Panc1 (cell line): Measurements from ENCODE around the gene MSH3. TPM values are rescaled to one million over a fixed set of nuclear protein-coding genes. Genes with fewer than 3 reads are reported as not detected.

Experiments used
- ATAC-seq: fragments of 200-7000 bp; cut with Tn5 transposase; 2 replicates; pipeline ENCODE4 v1.9.1; 2020; ENCODE audit warnings: mild to moderate bottlenecking, moderate library complexity
- BruUV-seq: library from RNA; stranded (reverse); fragments of 400-500 nt; replicated peaks from 2 replicates; lab custom pipeline; 2021; lab: Mats Ljungman, UMichigan
- CTCF ChIA-PET: fragments of 300-600 bp; sonication (Branson Sonifier 250); formaldehyde crosslinking; loops from one replicate; lab custom pipeline; 2022; ENCODE audit warnings: antibody characterized with exemption; lab: Charles Lee
- POLR2A ChIA-PET: fragments of 300-600 bp; sonication (Branson Sonifier 250); formaldehyde crosslinking; loops from one replicate; lab custom pipeline; 2022; ENCODE audit warnings: antibody characterized with exemption; lab: Charles Lee
- DNase-seq: peaks from one replicate; pipeline ENCODE4 v3.0.0-alpha.2; 2010; ENCODE audit warnings: low read depth, low spot score
- H3K27ac ChIP-seq: 2 replicates; pipeline ENCODE4 v1.5.1; 2011; ENCODE audit warnings: mild to moderate bottlenecking, low read length, inconsistent platforms
- H3K27me3 ChIP-seq: fragments of 200-500 bp; sonication (Bioruptor generic); 2 replicates; pipeline ENCODE4 v1.6.0; 2014; ENCODE audit warnings: low read length, inconsistent platforms; ENCODE audit not compliant: control insufficient read depth, insufficient read depth
- H3K36me3 ChIP-seq: fragments of 200-500 bp; sonication (Bioruptor generic); 2 replicates; pipeline ENCODE4 v1.5.1; 2014; ENCODE audit warnings: inconsistent platforms, mild to moderate bottlenecking, low read length, moderate library complexity; ENCODE audit not compliant: control insufficient read depth, insufficient read depth
- H3K4me1 ChIP-seq: 2 replicates; pipeline ENCODE4 v1.5.1; 2011; ENCODE audit warnings: inconsistent platforms, mild to moderate bottlenecking, low read length, moderate library complexity; ENCODE audit not compliant: control insufficient read depth, insufficient read depth
- H3K4me3 ChIP-seq, 2 experiments: 2 replicates each; pipeline ENCODE4 v1.5.1; 2011 to 2012; ENCODE audit warnings: low read depth in 2 of 2, low read length in 2 of 2, mild to moderate bottlenecking in 2 of 2, inconsistent platforms in 1 of 2, moderate library complexity in 1 of 2
- H3K9me3 ChIP-seq: fragments of 200-500 bp; sonication (Bioruptor generic); 2 replicates; pipeline ENCODE4 v1.5.1; 2014; ENCODE audit warnings: low read depth, mild to moderate bottlenecking, inconsistent platforms, low read length, moderate library complexity; ENCODE audit not compliant: control insufficient read depth, insufficient read depth
- POLR2AphosphoS5 ChIP-seq: IDR thresholded peaks from 2 replicates; pipeline ENCODE4 v1.6.1; 2012; ENCODE audit warnings: mild to moderate bottlenecking, low read depth, low read length, moderate library complexity
- REST ChIP-seq, 2 experiments: IDR thresholded peaks; 2 replicates each; pipeline ENCODE4 v1.6.1; 2011 to 2012; ENCODE audit warnings: low read depth in 2 of 2, control low read depth in 1 of 2, low read length in 1 of 2, mild to moderate bottlenecking in 1 of 2, moderate library complexity in 1 of 2; ENCODE audit not compliant: insufficient read depth in 1 of 2
- SIN3A ChIP-seq: IDR thresholded peaks from 2 replicates; pipeline ENCODE4 v1.6.1; 2012; ENCODE audit warnings: low read depth, mild to moderate bottlenecking, low read length, moderate library complexity, borderline replicate concordance; ENCODE audit not compliant: insufficient read depth
- TCF7L2 ChIP-seq: IDR thresholded peaks from 2 replicates; pipeline ENCODE4 v1.6.1; 2011; ENCODE audit warnings: mild to moderate bottlenecking, low read depth, low read length, inconsistent platforms
- in situ Hi-C: cut with HindIII; loops from 2 replicates; pipeline ENCODE4 v1.10.0; 2016; ENCODE audit warnings: low sequenced_read_pairs, low pct_unique_long_range_greater_than_20kb
- intact Hi-C: fragments of 100-400 bp; cut with micrococcal nuclease; formaldehyde crosslinking; loops from one replicate; pipeline ENCODE4 v1.10.0; 2022; ENCODE audit not compliant: unreplicated experiment
- total RNA-seq: library from RNA; stranded (reverse); gene quantifications from one replicate; pipeline ENCODE4 v1.2.1, GENCODE V29; 2021; ENCODE audit not compliant: unreplicated experiment
- TF ChIP-seq, protein P1 (sequence below): fragments of 450-650 bp; IDR thresholded peaks from 2 replicates; pipeline ENCODE4 v1.5.1; 2017; ENCODE audit warnings: mild to moderate bottlenecking

Gene MSH3
- total RNA-seq, 1 experiment from 2014 or later = 18.9 TPM

- H3K27ac ChIP-seq = no peak overlapping the region
- BruUV-seq = no TSS peak
- H3K4me1 ChIP-seq = no peaks in the 10 kb centered on the region
- H3K27me3 ChIP-seq = no peaks in the 10 kb centered on the region
- TF ChIP-seq SIN3A = no peak
- TF ChIP-seq, protein P1, sequence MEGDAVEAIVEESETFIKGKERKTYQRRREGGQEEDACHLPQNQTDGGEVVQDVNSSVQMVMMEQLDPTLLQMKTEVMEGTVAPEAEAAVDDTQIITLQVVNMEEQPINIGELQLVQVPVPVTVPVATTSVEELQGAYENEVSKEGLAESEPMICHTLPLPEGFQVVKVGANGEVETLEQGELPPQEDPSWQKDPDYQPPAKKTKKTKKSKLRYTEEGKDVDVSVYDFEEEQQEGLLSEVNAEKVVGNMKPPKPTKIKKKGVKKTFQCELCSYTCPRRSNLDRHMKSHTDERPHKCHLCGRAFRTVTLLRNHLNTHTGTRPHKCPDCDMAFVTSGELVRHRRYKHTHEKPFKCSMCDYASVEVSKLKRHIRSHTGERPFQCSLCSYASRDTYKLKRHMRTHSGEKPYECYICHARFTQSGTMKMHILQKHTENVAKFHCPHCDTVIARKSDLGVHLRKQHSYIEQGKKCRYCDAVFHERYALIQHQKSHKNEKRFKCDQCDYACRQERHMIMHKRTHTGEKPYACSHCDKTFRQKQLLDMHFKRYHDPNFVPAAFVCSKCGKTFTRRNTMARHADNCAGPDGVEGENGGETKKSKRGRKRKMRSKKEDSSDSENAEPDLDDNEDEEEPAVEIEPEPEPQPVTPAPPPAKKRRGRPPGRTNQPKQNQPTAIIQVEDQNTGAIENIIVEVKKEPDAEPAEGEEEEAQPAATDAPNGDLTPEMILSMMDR = no peak
- TF ChIP-seq TCF7L2 = no peak
- no peak for TF ChIP-seq REST (IDR thresholded peaks at IDR 0.05; ENCODE audit: insufficient read depth in 1 of 2, low read depth in 2 of 2, low read length in 1 of 2)
- no peak for TF ChIP-seq POLR2AphosphoS5
- H3K36me3 ChIP-seq = no peaks in the 10 kb centered on the region
- H3K4me3 ChIP-seq = no peak overlapping the region
- DNase-seq (no peak), ATAC-seq (no peak)
- CTCF ChIA-PET = no interaction called here
- intact Hi-C loops (no loop called here), in situ Hi-C loops (no loop called here)
- POLR2A ChIA-PET = no interaction called here
- H3K9me3 ChIP-seq = no peaks in the 10 kb centered on the region
Measured at GRCh38 chr5:80755626-80756025, 101.2 kb downstream of the MSH3 start.

DNA sequence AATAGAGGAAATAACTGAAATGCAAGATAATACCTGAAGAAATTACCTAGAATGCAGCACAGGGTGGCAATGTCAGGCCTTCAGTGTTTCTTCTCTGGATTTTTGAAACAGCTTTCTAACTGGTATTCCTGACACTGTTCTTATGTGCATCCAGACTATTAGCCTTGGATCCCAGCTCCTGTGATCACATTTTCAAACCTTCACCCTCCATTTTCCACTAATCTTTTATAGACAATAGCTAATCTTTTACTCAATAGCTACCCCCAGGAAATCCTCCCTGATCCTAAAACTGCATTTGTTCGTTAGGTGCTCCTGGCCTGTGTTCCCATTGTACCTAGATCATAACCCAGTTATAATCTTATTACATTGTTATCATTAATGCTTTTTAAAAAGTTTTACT, 101.8 kb downstream of the MSH3 start:
- Histone ChIP-seq H3K36me3 (no peaks in the 10 kb centered on the region; the same call in 1 of the 2 replicates), H3K4me3 (no peak overlapping the region), H3K27me3 (no peaks in the 10 kb centered on the region), H3K27ac (no peak overlapping the region), H3K9me3 (no peaks in the 10 kb centered on the region), H3K4me1 (no peaks in the 10 kb centered on the region)
- BruUV-seq = no TSS peak
- TF ChIP-seq REST (IDR thresholded peaks at IDR 0.05; ENCODE audit: insufficient read depth in 1 of 2, low read depth in 2 of 2, low read length in 1 of 2) (no peak), POLR2AphosphoS5 (no peak), SIN3A (no peak), TCF7L2 (no peak)
- TF ChIP-seq, protein P1 = no peak
- POLR2A ChIA-PET = no interaction called here
- DNase-seq = no peak
- no peak for ATAC-seq
- intact Hi-C loops (no loop called here), in situ Hi-C loops (no loop called here)
- CTCF ChIA-PET = no interaction called here
